IPS-20b (cell line): ENCODE measurements around the gene PODXL2.
"Not testable (repeated sequence)": the region's sequence is repeated elsewhere in the genome, so short reads cannot be mapped to it uniquely, and the experiment has no call there.

Source experiments
- H3K27ac ChIP-seq: one replicate; pipeline ENCODE4 v1.5.1; 2013; ENCODE audit warnings: low read length
- H3K27me3 ChIP-seq: 2 replicates; pipeline ENCODE4 v1.6.1; 2013; ENCODE audit warnings: mild to moderate bottlenecking, low read length, inconsistent platforms; ENCODE audit not compliant: insufficient read depth
- H3K36me3 ChIP-seq: 2 replicates; pipeline ENCODE4 v1.6.1; 2013; ENCODE audit warnings: low read depth, mild to moderate bottlenecking, inconsistent platforms, low read length, moderate library complexity; ENCODE audit not compliant: insufficient read depth
- H3K4me1 ChIP-seq: 2 replicates; pipeline ENCODE4 v1.6.1; 2013; ENCODE audit warnings: mild to moderate bottlenecking, control low read depth, inconsistent platforms, low read length, moderate library complexity; ENCODE audit not compliant: insufficient read depth
- H3K4me3 ChIP-seq: 2 replicates; pipeline ENCODE4 v1.5.1; 2013; ENCODE audit warnings: mild to moderate bottlenecking, low read length, inconsistent platforms
- H3K9ac ChIP-seq: 2 replicates; pipeline ENCODE4 v1.6.1; 2013; ENCODE audit warnings: low read depth, mild to moderate bottlenecking, inconsistent platforms, low read length, moderate library complexity
- H3K9me3 ChIP-seq: 2 replicates; pipeline ENCODE4 v1.6.1; 2013; ENCODE audit warnings: mild to moderate bottlenecking, low read depth, low read length, inconsistent platforms; ENCODE audit not compliant: insufficient read depth

PODXL2 gene

DNA sequence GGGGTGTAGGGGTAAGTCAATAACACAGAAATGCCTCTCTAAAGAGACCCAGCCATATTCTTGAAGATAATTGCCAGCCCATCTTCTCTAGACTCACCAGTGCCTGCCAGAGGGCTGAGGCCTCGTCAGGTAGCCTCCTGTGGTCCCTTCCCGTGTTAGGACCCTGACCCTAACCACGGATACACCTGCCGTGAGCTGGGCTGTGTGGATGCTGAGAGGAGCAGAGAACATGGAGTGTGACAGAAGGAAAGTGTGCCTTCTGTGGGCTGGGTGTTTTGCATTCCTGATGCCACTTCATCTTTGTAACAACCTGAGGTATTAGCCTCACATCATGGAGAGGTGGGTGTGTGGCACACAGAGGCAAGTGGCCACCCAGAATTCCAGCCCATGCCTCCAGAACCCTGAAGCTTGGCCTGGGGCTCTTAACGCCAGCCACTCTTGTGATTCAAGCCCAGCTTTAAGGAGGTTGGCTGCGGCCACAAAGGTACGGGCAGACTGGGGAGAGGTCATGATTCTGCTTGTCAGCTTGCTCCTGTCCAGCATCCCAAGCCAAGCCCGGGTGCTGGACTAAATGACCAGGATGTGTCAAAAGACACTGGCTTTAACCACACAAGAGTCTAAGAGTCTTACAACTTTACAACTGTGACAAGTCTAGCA, 22.7 kb downstream of the PODXL2 start:
- no peak overlapping the region for H3K4me3 ChIP-seq
- H3K36me3 ChIP-seq: no peaks in the 10 kb centered on the region
- H3K27ac ChIP-seq: no peak overlapping the region
- no peaks in the 10 kb centered on the region for H3K9me3 ChIP-seq
- no peak overlapping the region for H3K9ac ChIP-seq
- H3K27me3 ChIP-seq: no peaks in the 10 kb centered on the region
- no peaks in the 10 kb centered on the region for H3K4me1 ChIP-seq

DNA sequence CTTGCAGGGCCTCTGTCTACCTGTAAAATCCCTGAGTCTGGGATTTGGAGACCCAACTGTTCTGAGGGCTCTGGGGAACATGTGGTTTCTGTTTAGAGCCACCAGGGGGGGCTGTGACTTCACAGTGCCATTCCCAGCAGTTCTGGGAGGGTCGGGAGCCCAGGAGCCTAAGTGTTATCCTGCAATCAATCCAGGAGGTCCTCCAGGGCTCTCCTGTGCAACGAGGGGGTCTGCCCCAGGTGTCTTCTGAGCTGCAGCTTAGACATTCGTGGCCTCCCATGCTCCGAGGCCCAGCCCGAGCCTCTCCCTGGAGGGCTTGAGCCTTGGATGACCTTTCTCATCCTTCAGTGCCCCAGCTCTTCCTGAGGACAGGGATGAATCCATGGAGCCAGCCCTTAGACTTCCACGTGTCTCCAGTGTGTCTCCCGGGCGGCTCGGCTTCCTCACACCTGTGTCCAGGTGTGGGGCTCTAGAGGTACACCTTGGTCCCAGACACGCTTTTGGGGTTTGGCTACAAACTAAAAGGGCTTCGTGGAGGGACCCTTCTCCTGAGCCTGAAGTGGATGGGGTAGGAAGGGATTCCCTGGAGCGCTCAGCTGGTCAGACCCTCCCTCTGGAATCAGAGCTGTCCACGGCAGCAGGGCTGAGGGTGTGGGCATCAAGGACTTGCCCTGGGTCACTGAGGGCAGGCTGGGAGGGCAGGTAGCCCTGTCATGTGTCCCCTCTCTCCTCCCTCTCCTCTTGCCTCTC, 23.4 kb downstream of the PODXL2 start:
- no peak overlapping the region for H3K27ac ChIP-seq
- H3K4me1 ChIP-seq: no peaks in the 10 kb centered on the region
- no peaks in the 10 kb centered on the region for H3K9me3 ChIP-seq
- no peak overlapping the region for H3K4me3 ChIP-seq
- H3K27me3 ChIP-seq: no peaks in the 10 kb centered on the region
- no peak overlapping the region for H3K9ac ChIP-seq
- H3K36me3 ChIP-seq: no peaks in the 10 kb centered on the region

DNA sequence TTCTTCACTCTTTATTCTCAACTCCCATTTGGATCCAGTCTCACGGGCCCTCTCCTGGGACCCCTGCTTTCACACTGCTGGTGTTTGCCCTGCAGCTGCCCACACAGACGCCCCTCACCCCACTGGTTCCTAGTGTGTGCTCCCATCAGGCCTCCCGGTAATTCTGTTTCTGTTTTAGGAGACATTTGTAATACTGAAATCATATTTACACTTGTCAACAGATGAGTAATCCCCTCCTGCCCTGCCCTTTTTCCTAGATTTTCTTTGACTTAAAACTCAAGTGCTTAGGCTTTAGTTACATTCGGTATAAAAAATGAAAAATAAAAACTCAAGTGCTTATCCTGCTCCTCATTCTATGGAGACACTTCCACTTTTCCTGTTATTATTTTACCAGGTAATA, 25.4 kb downstream of the PODXL2 start:
- no peaks in the 10 kb centered on the region for H3K9me3 ChIP-seq
- H3K9ac ChIP-seq: no peak overlapping the region
- no peaks in the 10 kb centered on the region for H3K4me1 ChIP-seq
- H3K27me3 ChIP-seq: no peaks in the 10 kb centered on the region
- no peaks in the 10 kb centered on the region for H3K36me3 ChIP-seq
- no peak overlapping the region for H3K27ac ChIP-seq
- no peak overlapping the region for H3K4me3 ChIP-seq

DNA sequence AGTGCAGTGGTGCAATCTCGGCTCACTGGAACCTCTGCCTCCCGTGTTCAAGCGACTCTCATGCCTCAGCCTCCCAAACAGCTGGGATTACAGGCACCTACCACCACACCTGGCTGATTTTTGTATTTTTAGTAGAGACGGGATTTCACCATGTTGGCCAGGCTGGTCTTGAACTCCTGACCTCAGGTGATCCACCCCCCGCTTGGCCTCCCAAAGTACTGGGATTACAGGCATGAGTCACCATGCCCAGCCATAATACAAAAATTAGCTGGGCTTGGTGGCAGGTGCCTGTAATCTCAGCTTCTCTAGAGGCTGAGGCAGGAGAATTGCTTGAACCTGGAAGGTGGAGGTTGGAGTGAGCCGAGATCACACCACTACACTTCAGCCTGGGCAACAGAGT, 26.0 kb downstream of the PODXL2 start:
- H3K36me3 ChIP-seq, H3K27me3 ChIP-seq, H3K4me3 ChIP-seq, H3K9ac ChIP-seq, H3K9me3 ChIP-seq, H3K4me1 ChIP-seq, H3K27ac ChIP-seq: not testable (repeated sequence)

DNA sequence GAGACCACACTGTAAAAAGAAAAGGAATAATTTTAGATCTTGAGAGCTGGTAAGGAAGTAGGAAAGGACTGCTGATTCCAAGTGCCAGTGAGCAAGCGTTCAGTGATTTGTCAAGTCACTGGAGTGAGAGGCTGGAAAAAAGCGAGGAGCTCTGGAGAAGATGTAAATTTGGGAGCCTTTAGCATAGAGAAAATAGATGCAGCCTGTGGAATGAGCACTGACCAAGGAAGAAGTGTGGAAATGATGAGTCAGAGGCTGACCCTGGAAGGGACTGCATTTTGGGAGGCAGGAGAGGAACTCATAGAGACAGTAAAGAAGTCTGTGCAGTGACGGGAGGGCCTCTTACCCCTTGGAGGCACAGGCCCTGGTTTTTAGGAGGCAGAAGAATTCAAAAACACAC, 26.7 kb downstream of the PODXL2 start:
- H3K9ac ChIP-seq: no peak overlapping the region
- no peak overlapping the region for H3K4me3 ChIP-seq
- no peaks in the 10 kb centered on the region for H3K27me3 ChIP-seq
- H3K27ac ChIP-seq: no peak overlapping the region
- no peaks in the 10 kb centered on the region for H3K9me3 ChIP-seq
- peaks cover 9% of the 10 kb centered on the region; the same call in 1 of the 2 replicates for H3K36me3 ChIP-seq
- H3K4me1 ChIP-seq: no peaks in the 10 kb centered on the region

DNA sequence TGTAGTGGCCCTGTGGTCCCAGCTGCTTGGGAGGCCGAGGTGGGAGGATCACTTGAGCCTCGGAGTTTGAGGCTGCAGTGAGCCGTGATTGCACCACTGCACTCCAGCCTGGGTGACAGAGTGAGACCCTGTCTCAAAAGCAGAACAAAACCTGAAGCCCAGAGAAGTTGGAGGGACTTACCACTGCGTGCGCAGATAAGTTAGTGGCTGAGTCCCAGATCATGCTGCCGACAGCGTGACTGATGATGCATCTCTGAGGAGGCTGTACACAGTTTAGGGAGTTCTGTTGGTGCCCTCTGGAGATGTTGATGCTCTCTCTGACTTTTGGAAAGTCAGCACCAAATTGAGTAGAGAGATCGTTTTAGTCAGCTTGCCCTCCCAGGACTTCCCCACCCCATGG, 27.9 kb downstream of the PODXL2 start:
- Histone ChIP-seq H3K27ac (no peak overlapping the region), H3K9ac (no peak overlapping the region), H3K27me3 (no peaks in the 10 kb centered on the region), H3K9me3 (no peaks in the 10 kb centered on the region), H3K36me3 (peaks cover 15% of the 10 kb centered on the region), H3K4me3 (no peak overlapping the region), H3K4me1 (no peaks in the 10 kb centered on the region)

DNA sequence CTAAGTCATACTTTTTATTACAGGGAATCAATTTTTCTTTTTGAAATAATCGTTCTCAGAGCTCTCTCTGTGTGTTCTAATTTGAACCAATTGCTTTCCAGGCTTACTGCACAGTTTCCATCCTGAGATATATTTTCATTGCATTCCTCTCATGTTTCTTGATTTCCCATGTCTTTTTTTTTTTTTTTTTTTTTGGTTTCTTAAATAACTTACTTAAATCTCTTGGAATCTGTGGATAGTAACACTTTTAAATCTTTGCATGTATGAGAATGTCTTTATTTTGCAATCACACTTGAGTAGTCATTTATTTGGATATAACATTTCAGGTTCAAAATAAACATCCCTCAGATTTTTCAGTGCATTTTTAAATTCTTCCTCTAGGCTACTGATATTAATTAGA, 29.2 kb downstream of the PODXL2 start:
- Histone ChIP-seq H3K36me3 (peaks cover 24% of the 10 kb centered on the region), H3K9ac (no peak overlapping the region), H3K27me3 (no peaks in the 10 kb centered on the region), H3K27ac (no peak overlapping the region), H3K4me3 (no peak overlapping the region), H3K4me1 (no peaks in the 10 kb centered on the region), H3K9me3 (no peaks in the 10 kb centered on the region)

DNA sequence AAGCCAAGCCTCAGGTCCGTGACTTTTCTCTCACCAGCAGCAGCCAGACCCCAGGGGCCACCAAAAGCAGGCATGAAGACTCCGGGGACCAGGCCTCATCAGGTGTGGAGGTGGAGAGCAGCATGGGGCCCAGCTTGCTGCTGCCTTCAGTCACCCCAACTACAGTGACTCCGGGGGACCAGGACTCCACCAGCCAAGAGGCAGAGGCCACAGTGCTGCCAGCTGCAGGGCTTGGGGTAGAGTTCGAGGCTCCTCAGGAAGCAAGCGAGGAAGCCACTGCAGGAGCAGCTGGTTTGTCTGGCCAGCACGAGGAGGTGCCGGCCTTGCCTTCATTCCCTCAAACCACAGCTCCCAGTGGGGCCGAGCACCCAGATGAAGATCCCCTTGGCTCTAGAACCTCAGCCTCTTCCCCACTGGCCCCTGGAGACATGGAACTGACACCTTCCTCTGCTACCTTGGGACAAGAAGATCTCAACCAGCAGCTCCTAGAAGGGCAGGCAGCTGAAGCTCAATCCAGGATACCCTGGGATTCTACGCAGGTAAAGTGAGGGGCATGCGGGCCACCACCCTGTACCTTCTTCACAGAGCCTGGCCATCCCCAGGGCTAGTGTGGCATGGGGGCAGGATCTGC, 31.8 kb downstream of the PODXL2 start:
- no peak overlapping the region for H3K4me3 ChIP-seq
- H3K4me1 ChIP-seq: no peaks in the 10 kb centered on the region
- peaks cover 33% of the 10 kb centered on the region for H3K36me3 ChIP-seq
- no peak overlapping the region for H3K9ac ChIP-seq
- H3K27ac ChIP-seq: no peak overlapping the region
- H3K9me3 ChIP-seq: no peaks in the 10 kb centered on the region
- no peaks in the 10 kb centered on the region for H3K27me3 ChIP-seq

DNA sequence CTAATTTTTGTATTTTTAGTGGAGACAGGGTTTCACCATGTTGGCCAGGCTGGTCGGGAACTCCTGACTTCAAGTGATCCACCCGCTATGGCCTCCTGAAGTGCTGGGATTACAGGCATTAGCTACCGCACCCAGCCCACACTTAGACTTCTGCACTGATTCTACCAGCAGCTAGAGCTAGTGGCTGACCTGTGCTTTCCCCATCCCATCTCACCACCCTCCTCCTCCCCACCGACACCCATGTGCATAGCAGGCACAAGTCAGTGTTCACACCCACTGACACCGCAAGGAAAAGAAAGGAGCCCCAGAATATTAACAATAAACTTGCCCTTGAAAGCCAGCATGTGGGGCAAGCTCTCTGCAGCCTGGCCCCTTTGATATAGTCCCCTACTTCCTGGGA, 32.6 kb downstream of the PODXL2 start:
- no peak overlapping the region for H3K27ac ChIP-seq
- no peak overlapping the region for H3K4me3 ChIP-seq
- H3K9ac ChIP-seq: no peak overlapping the region
- H3K27me3 ChIP-seq: no peaks in the 10 kb centered on the region
- H3K36me3 ChIP-seq: peaks cover 38% of the 10 kb centered on the region
- no peaks in the 10 kb centered on the region for H3K9me3 ChIP-seq
- H3K4me1 ChIP-seq: no peaks in the 10 kb centered on the region

DNA sequence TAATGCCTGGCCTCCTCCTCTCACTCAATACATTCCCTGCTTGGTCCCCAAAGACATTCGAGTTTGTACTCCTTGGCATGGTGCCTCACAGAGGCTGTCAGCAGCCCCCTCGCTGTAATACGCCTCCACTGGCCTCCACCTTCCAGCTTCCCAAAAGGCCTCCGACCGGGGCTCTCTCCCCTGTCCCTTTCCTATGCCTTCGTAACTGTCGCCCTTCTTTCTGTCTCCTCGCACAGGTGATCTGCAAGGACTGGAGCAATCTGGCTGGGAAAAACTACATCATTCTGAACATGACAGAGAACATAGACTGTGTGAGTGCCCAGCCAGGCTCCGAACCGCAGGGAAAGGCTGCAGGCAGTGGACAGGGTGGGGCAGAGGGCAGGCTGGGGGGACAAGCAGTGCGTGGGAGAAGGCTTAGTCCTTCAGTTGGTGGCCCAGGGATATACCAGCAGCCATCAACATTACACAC, 33.0 kb downstream of the PODXL2 start:
- Histone ChIP-seq H3K27ac (no peak overlapping the region), H3K4me3 (no peak overlapping the region), H3K36me3 (peaks cover 42% of the 10 kb centered on the region), H3K9ac (no peak overlapping the region), H3K9me3 (no peaks in the 10 kb centered on the region), H3K4me1 (no peaks in the 10 kb centered on the region), H3K27me3 (no peaks in the 10 kb centered on the region)

DNA sequence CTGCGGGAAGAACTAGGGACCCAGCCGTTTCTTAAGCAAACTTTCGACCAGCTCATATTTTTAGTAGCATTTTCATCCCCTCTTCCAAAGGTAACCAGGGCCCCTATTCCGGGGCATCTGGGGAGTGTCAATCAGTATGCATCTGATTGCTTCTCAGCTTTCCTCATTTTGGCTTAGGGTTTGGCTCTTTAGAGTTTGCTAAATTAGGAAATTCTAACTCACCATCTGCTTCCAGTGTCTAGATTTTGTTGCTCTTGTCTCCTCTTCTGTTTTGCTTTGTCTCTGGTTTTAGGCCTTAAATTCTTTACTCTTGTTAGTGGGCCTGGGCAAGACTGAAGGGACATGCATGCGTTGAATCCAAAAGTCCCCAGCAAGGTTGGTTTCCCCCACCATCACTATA, 34.2 kb downstream of the PODXL2 start:
- H3K36me3 ChIP-seq: peaks cover 42% of the 10 kb centered on the region
- no peaks in the 10 kb centered on the region for H3K9me3 ChIP-seq
- no peaks in the 10 kb centered on the region for H3K27me3 ChIP-seq
- no peak overlapping the region for H3K27ac ChIP-seq
- no peaks in the 10 kb centered on the region for H3K4me1 ChIP-seq
- H3K4me3 ChIP-seq: no peak overlapping the region
- H3K9ac ChIP-seq: no peak overlapping the region

DNA sequence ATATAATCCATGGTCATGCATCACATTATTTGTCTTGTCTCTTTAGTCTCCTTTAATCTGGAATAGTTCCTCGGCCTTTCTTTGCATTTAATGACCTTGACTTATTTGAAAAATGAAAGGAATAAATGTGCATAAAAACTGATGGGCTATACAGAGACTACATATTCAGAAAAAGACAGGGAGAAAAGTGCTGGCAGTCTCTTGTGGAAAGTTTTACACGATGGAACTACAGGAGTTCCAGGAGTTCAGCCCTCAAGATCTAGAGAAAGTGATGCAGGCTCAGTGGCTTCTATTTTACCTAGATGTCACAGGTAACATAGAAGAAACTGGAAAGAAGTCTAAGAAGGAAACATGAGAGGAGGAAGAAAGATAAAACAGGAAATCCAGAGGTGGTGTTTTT, 36.2 kb downstream of the PODXL2 start:
- no peaks in the 10 kb centered on the region for H3K9me3 ChIP-seq
- peaks cover 37% of the 10 kb centered on the region for H3K36me3 ChIP-seq
- no peak overlapping the region for H3K9ac ChIP-seq

More for the DNA sequence above, 36.2 kb downstream of the PODXL2 start:
- no peak overlapping the region for H3K4me3 ChIP-seq
- H3K4me1 ChIP-seq: no peaks in the 10 kb centered on the region
- H3K27me3 ChIP-seq: no peaks in the 10 kb centered on the region
- H3K27ac ChIP-seq: no peak overlapping the region
